Panc1 (cell line): ENCODE results near the gene YJU2.
A peak's percentile ranks its signal among the peaks of the same experiment; 100 is the strongest.

Experiments used
- POLR2AphosphoS5 ChIP-seq: IDR thresholded peaks from 2 replicates; pipeline ENCODE4 v1.6.1; 2012; ENCODE audit warnings: mild to moderate bottlenecking, low read depth, low read length, moderate library complexity
- TF ChIP-seq, protein P1 (sequence below): fragments of 450-650 bp; IDR thresholded peaks from 2 replicates; pipeline ENCODE4 v1.5.1; 2017; ENCODE audit warnings: mild to moderate bottlenecking

- TF ChIP-seq, protein P1, sequence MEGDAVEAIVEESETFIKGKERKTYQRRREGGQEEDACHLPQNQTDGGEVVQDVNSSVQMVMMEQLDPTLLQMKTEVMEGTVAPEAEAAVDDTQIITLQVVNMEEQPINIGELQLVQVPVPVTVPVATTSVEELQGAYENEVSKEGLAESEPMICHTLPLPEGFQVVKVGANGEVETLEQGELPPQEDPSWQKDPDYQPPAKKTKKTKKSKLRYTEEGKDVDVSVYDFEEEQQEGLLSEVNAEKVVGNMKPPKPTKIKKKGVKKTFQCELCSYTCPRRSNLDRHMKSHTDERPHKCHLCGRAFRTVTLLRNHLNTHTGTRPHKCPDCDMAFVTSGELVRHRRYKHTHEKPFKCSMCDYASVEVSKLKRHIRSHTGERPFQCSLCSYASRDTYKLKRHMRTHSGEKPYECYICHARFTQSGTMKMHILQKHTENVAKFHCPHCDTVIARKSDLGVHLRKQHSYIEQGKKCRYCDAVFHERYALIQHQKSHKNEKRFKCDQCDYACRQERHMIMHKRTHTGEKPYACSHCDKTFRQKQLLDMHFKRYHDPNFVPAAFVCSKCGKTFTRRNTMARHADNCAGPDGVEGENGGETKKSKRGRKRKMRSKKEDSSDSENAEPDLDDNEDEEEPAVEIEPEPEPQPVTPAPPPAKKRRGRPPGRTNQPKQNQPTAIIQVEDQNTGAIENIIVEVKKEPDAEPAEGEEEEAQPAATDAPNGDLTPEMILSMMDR = 0 out of 2 replicates have a peak, but pooled peaks have one; percentile 6
- no peak for TF ChIP-seq POLR2AphosphoS5
Observed at GRCh38 chr19:4267901-4268815, 21.3 kb downstream of the YJU2 start.
